Measurements from ENCODE around the gene EXOC7.

Gene EXOC7

GRCh38 chr17:76049836-76050537 is 53.6 kb downstream of the EXOC7 start:
- Histone ChIP-seq H2BK5ac (ENCODE audit: low read length) (no peak overlapping the region), H3K4ac (ENCODE audit: low read length) (no peak overlapping the region), H2AFZ (ENCODE audit: low read length) (no peak overlapping the region), H3K4me2 (ENCODE audit: insufficient read depth, low read length, poor library complexity, severe bottlenecking) (no peak overlapping the region), H2AK5ac (ENCODE audit: low read depth, low read length) (no peak overlapping the region), H3K23ac (ENCODE audit: low read depth, low read length, poor library complexity) (no peak overlapping the region), H4K8ac (ENCODE audit: low read depth, low read length) (no peak overlapping the region), H3K4me1 (ENCODE audit: control insufficient read depth in 2 of 2, insufficient read depth in 1 of 2, low read depth in 1 of 2, low read length in 2 of 2) (peaks cover 1 to 12% of the 10 kb centered on the region in 2 donors), H2BK120ac (ENCODE audit: low read depth, low read length) (no peak overlapping the region), H3K27ac (replicated peaks; ENCODE audit: low read length) (no peak overlapping the region), H3K36me3 (replicated peaks in 1 of 2; ENCODE audit: control insufficient read depth in 2 of 2, insufficient read depth in 2 of 2, low read length in 2 of 2) (peaks cover 45 to 94% of the 10 kb centered on the region in 2 donors), H3K9me3 (replicated peaks in 1 of 2; ENCODE audit: control insufficient read depth in 2 of 2, insufficient read depth in 1 of 2, low read depth in 1 of 2, low read length in 2 of 2) (no peaks in the 10 kb centered on the region), H2BK15ac (ENCODE audit: low read length) (no peak overlapping the region), H3K27me3 (ENCODE audit: control insufficient read depth in 3 of 3, insufficient read depth in 3 of 3, low read depth in 1 of 3, low read length in 3 of 3) (peaks cover 0 to under 1% (median 0%) of the 10 kb centered on the region in 3 experiments), H3K9ac (ENCODE audit: low read depth, low read length, poor library complexity) (no peak overlapping the region), H3K14ac (ENCODE audit: low read length) (no peak overlapping the region), H2BK12ac (ENCODE audit: low read length) (no peak overlapping the region), H3K79me1 (ENCODE audit: low read depth, low read length) (peaks cover 1% of the 10 kb centered on the region), H3K18ac (ENCODE audit: low read length) (no peak overlapping the region), H3K4me3 (ENCODE audit: low read length in 2 of 2) (no peak overlapping the region), H4K91ac (ENCODE audit: low read depth, low read length, poor library complexity) (no peak overlapping the region)
- no peak for DNase-seq (ENCODE audit: low spot score)
- no CpG with 5 or more reads among the region's 15 CpGs for WGBS, 2 donors (ENCODE audit: extremely low coverage in 2 of 2, insufficient read length in 2 of 2, insufficient replicate concordance in 1 of 2)

- no peak overlapping the region for H3K14ac ChIP-seq (ENCODE audit: low read length)
- H3K18ac ChIP-seq (ENCODE audit: low read length), result no peak overlapping the region
- no peak overlapping the region for H3K4ac ChIP-seq (ENCODE audit: low read length)
- no peak overlapping the region for H2BK12ac ChIP-seq (ENCODE audit: low read length)
- peaks cover 49 to 94% of the 10 kb centered on the region in 2 donors for H3K36me3 ChIP-seq (replicated peaks in 1 of 2; ENCODE audit: control insufficient read depth in 2 of 2, insufficient read depth in 2 of 2, low read length in 2 of 2)
- H2AFZ ChIP-seq (ENCODE audit: low read length), result no peak overlapping the region
- no peak overlapping the region for H3K23ac ChIP-seq (ENCODE audit: low read depth, low read length, poor library complexity)
- no peak overlapping the region for H2BK15ac ChIP-seq (ENCODE audit: low read length)
- peaks cover 0 to 1% (median 0%) of the 10 kb centered on the region in 3 experiments for H3K27me3 ChIP-seq (ENCODE audit: control insufficient read depth in 3 of 3, insufficient read depth in 3 of 3, low read depth in 1 of 3, low read length in 3 of 3)
- no peak overlapping the region for H2BK120ac ChIP-seq (ENCODE audit: low read depth, low read length)
- peaks cover 1% of the 10 kb centered on the region for H3K79me1 ChIP-seq (ENCODE audit: low read depth, low read length)
- no peaks in the 10 kb centered on the region for H3K9me3 ChIP-seq (replicated peaks in 1 of 2; ENCODE audit: control insufficient read depth in 2 of 2, insufficient read depth in 1 of 2, low read depth in 1 of 2, low read length in 2 of 2)
- no peak for DNase-seq (ENCODE audit: low spot score)
- no CpG with 5 or more reads among the region's 3 CpGs for WGBS, 2 donors (ENCODE audit: extremely low coverage in 2 of 2, insufficient read length in 2 of 2, insufficient replicate concordance in 1 of 2)
- no peak overlapping the region for H4K91ac ChIP-seq (ENCODE audit: low read depth, low read length, poor library complexity)
- no peak overlapping the region for H3K4me3 ChIP-seq (ENCODE audit: low read length in 2 of 2)
- no peak overlapping the region for H4K8ac ChIP-seq (ENCODE audit: low read depth, low read length)
- no peak overlapping the region for H2BK5ac ChIP-seq (ENCODE audit: low read length)
- H3K4me2 ChIP-seq (ENCODE audit: insufficient read depth, low read length, poor library complexity, severe bottlenecking), result no peak overlapping the region
- no peak overlapping the region for H3K9ac ChIP-seq (ENCODE audit: low read depth, low read length, poor library complexity)
- no peak overlapping the region for H3K27ac ChIP-seq (replicated peaks; ENCODE audit: low read length)
- no peak overlapping the region for H2AK5ac ChIP-seq (ENCODE audit: low read depth, low read length)
- H3K4me1 ChIP-seq (ENCODE audit: control insufficient read depth in 2 of 2, insufficient read depth in 1 of 2, low read depth in 1 of 2, low read length in 2 of 2), result peaks cover 1 to 12% of the 10 kb centered on the region in 2 donors
Observed at GRCh38 chr17:76049239-76049638, 54.3 kb downstream of the EXOC7 start.

GRCh38 chr17:76048711-76049110 is 54.9 kb downstream of the EXOC7 start:
- Histone ChIP-seq H2AK5ac (ENCODE audit: low read depth, low read length) (no peak overlapping the region), H3K4ac (ENCODE audit: low read length) (no peak overlapping the region), H3K4me3 (ENCODE audit: low read length in 2 of 2) (no peak overlapping the region), H2BK15ac (ENCODE audit: low read length) (no peak overlapping the region), H3K14ac (ENCODE audit: low read length) (no peak overlapping the region), H3K9me3 (replicated peaks in 1 of 2; ENCODE audit: control insufficient read depth in 2 of 2, insufficient read depth in 1 of 2, low read depth in 1 of 2, low read length in 2 of 2) (no peaks in the 10 kb centered on the region), H4K91ac (ENCODE audit: low read depth, low read length, poor library complexity) (no peak overlapping the region), H3K4me2 (ENCODE audit: insufficient read depth, low read length, poor library complexity, severe bottlenecking) (no peak overlapping the region), H3K9ac (ENCODE audit: low read depth, low read length, poor library complexity) (no peak overlapping the region), H3K18ac (ENCODE audit: low read length) (no peak overlapping the region), H3K4me1 (ENCODE audit: control insufficient read depth in 2 of 2, insufficient read depth in 1 of 2, low read depth in 1 of 2, low read length in 2 of 2) (peaks cover 1 to 12% of the 10 kb centered on the region in 2 donors), H3K27ac (replicated peaks; ENCODE audit: low read length) (no peak overlapping the region), H2BK12ac (ENCODE audit: low read length) (no peak overlapping the region), H2BK5ac (ENCODE audit: low read length) (no peak overlapping the region), H2AFZ (ENCODE audit: low read length) (no peak overlapping the region), H3K27me3 (ENCODE audit: control insufficient read depth in 3 of 3, insufficient read depth in 3 of 3, low read depth in 1 of 3, low read length in 3 of 3) (peaks cover 0 to 1% (median 0%) of the 10 kb centered on the region in 3 experiments), H3K23ac (ENCODE audit: low read depth, low read length, poor library complexity) (no peak overlapping the region), H3K36me3 (replicated peaks in 1 of 2; ENCODE audit: control insufficient read depth in 2 of 2, insufficient read depth in 2 of 2, low read length in 2 of 2) (peaks cover 50 to 94% of the 10 kb centered on the region in 2 donors), H3K79me1 (ENCODE audit: low read depth, low read length) (peaks cover 1% of the 10 kb centered on the region), H2BK120ac (ENCODE audit: low read depth, low read length) (no peak overlapping the region), H4K8ac (ENCODE audit: low read depth, low read length) (no peak overlapping the region)
- DNase-seq (ENCODE audit: low spot score), result no peak
- no CpG with 5 or more reads among the region's 9 CpGs for WGBS, 2 donors (ENCODE audit: extremely low coverage in 2 of 2, insufficient read length in 2 of 2, insufficient replicate concordance in 1 of 2)

- Histone ChIP-seq H2BK5ac (ENCODE audit: low read length) (no peak overlapping the region), H3K36me3 (replicated peaks in 1 of 2; ENCODE audit: control insufficient read depth in 2 of 2, insufficient read depth in 2 of 2, low read length in 2 of 2) (peaks cover 51 to 94% of the 10 kb centered on the region in 2 donors), H3K27me3 (ENCODE audit: control insufficient read depth in 3 of 3, insufficient read depth in 3 of 3, low read depth in 1 of 3, low read length in 3 of 3) (peaks cover 0 to 1% (median 0%) of the 10 kb centered on the region in 3 experiments), H3K4me1 (ENCODE audit: control insufficient read depth in 2 of 2, insufficient read depth in 1 of 2, low read depth in 1 of 2, low read length in 2 of 2) (peaks cover 1 to 12% of the 10 kb centered on the region in 2 donors), H3K4me2 (ENCODE audit: insufficient read depth, low read length, poor library complexity, severe bottlenecking) (no peak overlapping the region), H4K91ac (ENCODE audit: low read depth, low read length, poor library complexity) (no peak overlapping the region), H2BK15ac (ENCODE audit: low read length) (no peak overlapping the region), H3K23ac (ENCODE audit: low read depth, low read length, poor library complexity) (no peak overlapping the region), H3K9ac (ENCODE audit: low read depth, low read length, poor library complexity) (no peak overlapping the region), H3K9me3 (replicated peaks in 1 of 2; ENCODE audit: control insufficient read depth in 2 of 2, insufficient read depth in 1 of 2, low read depth in 1 of 2, low read length in 2 of 2) (no peaks in the 10 kb centered on the region), H3K18ac (ENCODE audit: low read length) (no peak overlapping the region), H2BK120ac (ENCODE audit: low read depth, low read length) (no peak overlapping the region), H3K79me1 (ENCODE audit: low read depth, low read length) (peaks cover 1% of the 10 kb centered on the region), H2AFZ (ENCODE audit: low read length) (no peak overlapping the region), H4K8ac (ENCODE audit: low read depth, low read length) (no peak overlapping the region), H3K4ac (ENCODE audit: low read length) (no peak overlapping the region), H2AK5ac (ENCODE audit: low read depth, low read length) (no peak overlapping the region), H3K4me3 (ENCODE audit: low read length in 2 of 2) (no peak overlapping the region), H3K27ac (replicated peaks; ENCODE audit: low read length) (no peak overlapping the region), H3K14ac (ENCODE audit: low read length) (no peak overlapping the region), H2BK12ac (ENCODE audit: low read length) (no peak overlapping the region)
- whole genome bisulfite sequencing, 2 donors (ENCODE audit: extremely low coverage in 2 of 2, insufficient read length in 2 of 2, insufficient replicate concordance in 1 of 2), result no CpG with 5 or more reads among the region's 9 CpGs
- no peak for DNase-seq (ENCODE audit: low spot score)
Observed at GRCh38 chr17:76048025-76048605, 55.5 kb downstream of the EXOC7 start.

All from neuronal stem cell (in vitro differentiated cells).